Astrocyte (in vitro differentiated cells and primary cell): ENCODE data around the gene SCYGR2. TPM values are rescaled to one million over a fixed set of nuclear protein-coding genes. Genes with fewer than 3 reads are reported as not detected.

Experiments
- DNase-seq: peaks from one replicate; pipeline ENCODE4 v3.0.0-alpha.2; 2010; ENCODE audit warnings: low read depth
- FAIRE-seq: peaks from 2 replicates; lab custom pipeline; 2011; peaks lifted over from hg19 to GRCh38; lab: Jason Lieb, UNC
- H2AFZ ChIP-seq: 2 replicates; pipeline ENCODE4 v1.6.0; 2012; ENCODE audit warnings: low read depth, low read length, inconsistent platforms
- H3K27ac ChIP-seq: 2 replicates; pipeline ENCODE4 v1.5.1; 2011; ENCODE audit warnings: low read depth, low read length, inconsistent platforms
- H3K27me3 ChIP-seq: 2 replicates; pipeline ENCODE4 v1.6.0; 2011; ENCODE audit warnings: low read length, inconsistent platforms; ENCODE audit not compliant: insufficient read depth
- H3K36me3 ChIP-seq: 2 replicates; pipeline ENCODE4 v1.5.1; 2011; ENCODE audit warnings: low read length, inconsistent platforms; ENCODE audit not compliant: insufficient read depth
- H3K4me1 ChIP-seq: 2 replicates; pipeline ENCODE4 v1.5.1; 2011; ENCODE audit warnings: low read length, inconsistent platforms; ENCODE audit not compliant: insufficient read depth
- H3K4me2 ChIP-seq: 2 replicates; pipeline ENCODE4 v1.6.0; 2012; ENCODE audit warnings: low read length, inconsistent platforms
- H3K4me3 ChIP-seq: 2 replicates; pipeline ENCODE4 v1.5.1; 2011; ENCODE audit warnings: low read depth, mild to moderate bottlenecking, low read length, inconsistent platforms; ENCODE audit not compliant: insufficient read depth
- H3K79me2 ChIP-seq: 2 replicates; pipeline ENCODE4 v1.6.0; 2012; ENCODE audit warnings: mild to moderate bottlenecking, low read length, inconsistent platforms; ENCODE audit not compliant: insufficient read depth
- H3K9ac ChIP-seq: 2 replicates; pipeline ENCODE4 v1.6.0; 2012; ENCODE audit warnings: mild to moderate bottlenecking, low read length, inconsistent platforms
- H3K9me3 ChIP-seq: 2 replicates; pipeline ENCODE4 v1.5.1; 2012; ENCODE audit warnings: low read depth, mild to moderate bottlenecking, low read length, inconsistent platforms; ENCODE audit not compliant: insufficient read depth
- H4K20me1 ChIP-seq: 2 replicates; pipeline ENCODE4 v1.6.0; 2012; ENCODE audit warnings: low read length, inconsistent platforms; ENCODE audit not compliant: insufficient read depth
- H3K27ac Mint-ChIP-seq: one replicate; pipeline ENCODE4 v1.8.0; 2021; ENCODE audit warnings: mild to moderate bottlenecking, mixed read lengths; ENCODE audit not compliant: unreplicated experiment
- H3K27me3 Mint-ChIP-seq: one replicate; pipeline ENCODE4 v1.8.0; 2021; ENCODE audit warnings: low read depth, mixed read lengths; ENCODE audit not compliant: unreplicated experiment
- H3K36me3 Mint-ChIP-seq: one replicate; pipeline ENCODE4 v1.8.0; 2021; ENCODE audit warnings: low read depth, mixed read lengths; ENCODE audit not compliant: unreplicated experiment
- H3K4me1 Mint-ChIP-seq: one replicate; pipeline ENCODE4 v1.8.0; 2021; ENCODE audit warnings: low read depth, mixed read lengths; ENCODE audit not compliant: unreplicated experiment
- H3K4me3 Mint-ChIP-seq: one replicate; pipeline ENCODE4 v1.8.0; 2021; ENCODE audit warnings: mild to moderate bottlenecking, moderate library complexity, mixed read lengths; ENCODE audit not compliant: unreplicated experiment
- H3K9me3 Mint-ChIP-seq: one replicate; pipeline ENCODE4 v1.8.0; 2021; ENCODE audit warnings: mild to moderate bottlenecking, mixed read lengths; ENCODE audit not compliant: unreplicated experiment
- EZH2 ChIP-seq: IDR thresholded peaks from 2 replicates; pipeline ENCODE4 v1.6.1; 2012; ENCODE audit warnings: mild to moderate bottlenecking, low read length, inconsistent platforms; ENCODE audit not compliant: insufficient read depth
- total RNA-seq: library from RNA; stranded (reverse); gene quantifications from 2 replicates; pipeline ENCODE4 v1.2.1, GENCODE V29; 2021
- TF ChIP-seq, protein P1 (sequence below): IDR thresholded peaks from 2 replicates; pipeline ENCODE4 v1.5.1; 2011; ENCODE audit warnings: low read depth, mild to moderate bottlenecking, inconsistent platforms, low read length, moderate library complexity; ENCODE audit not compliant: insufficient read depth

The SCYGR2 gene
- total RNA-seq, 1 donor from 2014 or later: not detected

GRCh38 chr2:227623226-227623625 lies 24.5 kb downstream of the SCYGR2 start:
- DNase-seq (peak; percentile 69), FAIRE-seq (no peak)
- Mint-ChIP-seq H3K9me3 (no peaks in the 10 kb centered on the region), H3K27me3 (no peaks in the 10 kb centered on the region), H3K4me1 (peaks cover 11% of the 10 kb centered on the region), H3K4me3 (no peak overlapping the region), H3K27ac (peak overlapping the region; percentile 54), H3K36me3 (peaks cover 2% of the 10 kb centered on the region)
- Histone ChIP-seq H3K4me1 (peaks cover 6% of the 10 kb centered on the region), H3K9ac (no peak overlapping the region), H3K79me2 (no peaks in the 10 kb centered on the region), H3K4me2 (peak overlapping the region; percentile 55), H3K36me3 (no peaks in the 10 kb centered on the region), H4K20me1 (no peaks in the 10 kb centered on the region), H2AFZ (peak overlapping the region; percentile 30), H3K9me3 (no peaks in the 10 kb centered on the region), H3K27me3 (no peaks in the 10 kb centered on the region), H3K4me3 (no peak overlapping the region), H3K27ac (peak overlapping the region; percentile 13)
- no peak for TF ChIP-seq EZH2
- TF ChIP-seq, protein P1, sequence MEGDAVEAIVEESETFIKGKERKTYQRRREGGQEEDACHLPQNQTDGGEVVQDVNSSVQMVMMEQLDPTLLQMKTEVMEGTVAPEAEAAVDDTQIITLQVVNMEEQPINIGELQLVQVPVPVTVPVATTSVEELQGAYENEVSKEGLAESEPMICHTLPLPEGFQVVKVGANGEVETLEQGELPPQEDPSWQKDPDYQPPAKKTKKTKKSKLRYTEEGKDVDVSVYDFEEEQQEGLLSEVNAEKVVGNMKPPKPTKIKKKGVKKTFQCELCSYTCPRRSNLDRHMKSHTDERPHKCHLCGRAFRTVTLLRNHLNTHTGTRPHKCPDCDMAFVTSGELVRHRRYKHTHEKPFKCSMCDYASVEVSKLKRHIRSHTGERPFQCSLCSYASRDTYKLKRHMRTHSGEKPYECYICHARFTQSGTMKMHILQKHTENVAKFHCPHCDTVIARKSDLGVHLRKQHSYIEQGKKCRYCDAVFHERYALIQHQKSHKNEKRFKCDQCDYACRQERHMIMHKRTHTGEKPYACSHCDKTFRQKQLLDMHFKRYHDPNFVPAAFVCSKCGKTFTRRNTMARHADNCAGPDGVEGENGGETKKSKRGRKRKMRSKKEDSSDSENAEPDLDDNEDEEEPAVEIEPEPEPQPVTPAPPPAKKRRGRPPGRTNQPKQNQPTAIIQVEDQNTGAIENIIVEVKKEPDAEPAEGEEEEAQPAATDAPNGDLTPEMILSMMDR: no peak

- H3K9me3 ChIP-seq: no peaks in the 10 kb centered on the region
- no peak overlapping the region for H3K4me3 Mint-ChIP-seq
- no peaks in the 10 kb centered on the region for H3K27me3 ChIP-seq
- peaks cover 6% of the 10 kb centered on the region for H3K4me1 ChIP-seq
- no peaks in the 10 kb centered on the region for H3K36me3 ChIP-seq
- no peaks in the 10 kb centered on the region for H3K79me2 ChIP-seq
- H3K9ac ChIP-seq: no peak overlapping the region
- no peak overlapping the region for H3K4me2 ChIP-seq
- H3K4me3 ChIP-seq: no peak overlapping the region
- no peak overlapping the region for H3K27ac Mint-ChIP-seq
- H3K9me3 Mint-ChIP-seq: no peaks in the 10 kb centered on the region
- TF ChIP-seq, protein P1: no peak
- no peak for TF ChIP-seq EZH2
- no peak overlapping the region for H3K27ac ChIP-seq
- no peak for FAIRE-seq
- H2AFZ ChIP-seq: no peak overlapping the region
- H3K27me3 Mint-ChIP-seq: no peaks in the 10 kb centered on the region
- H3K4me1 Mint-ChIP-seq: peaks cover 11% of the 10 kb centered on the region
- H3K36me3 Mint-ChIP-seq: peaks cover 2% of the 10 kb centered on the region
- DNase-seq: no peak
- no peaks in the 10 kb centered on the region for H4K20me1 ChIP-seq
Measured at GRCh38 chr2:227625420-227625819, 26.7 kb downstream of the SCYGR2 start.

DNA sequence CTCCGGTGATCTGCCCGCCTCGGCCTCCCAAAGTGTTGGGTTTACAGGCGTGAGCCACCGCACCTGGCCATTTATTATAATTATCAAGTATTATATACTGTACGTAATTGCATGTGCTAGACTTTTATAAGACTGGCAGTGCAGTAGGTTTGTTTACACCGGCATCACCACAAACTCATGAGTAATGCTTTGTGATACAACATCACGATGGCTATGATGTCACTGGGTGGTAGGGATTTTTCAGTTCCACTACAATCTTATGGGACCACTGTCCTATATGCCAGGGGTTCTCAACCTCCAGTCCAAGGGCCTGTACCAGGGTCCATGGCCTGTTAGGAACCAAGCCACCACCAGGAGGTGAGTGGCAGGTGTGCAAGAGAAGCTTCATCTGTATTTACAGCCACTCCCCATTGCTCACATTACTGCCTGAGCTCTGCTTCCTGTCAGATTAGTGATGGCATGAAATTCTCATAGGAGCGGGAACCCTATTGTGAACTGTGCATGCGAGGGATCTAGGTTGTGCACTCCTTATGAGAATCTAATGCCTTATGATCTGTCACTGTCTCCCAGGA lies 28.0 kb downstream of the SCYGR2 start:
- H3K27me3 ChIP-seq: no peaks in the 10 kb centered on the region
- no peaks in the 10 kb centered on the region for H4K20me1 ChIP-seq
- no peaks in the 10 kb centered on the region for H3K9me3 Mint-ChIP-seq
- no peaks in the 10 kb centered on the region for H3K9me3 ChIP-seq
- no peaks in the 10 kb centered on the region for H3K79me2 ChIP-seq
- no peaks in the 10 kb centered on the region for H3K36me3 ChIP-seq
- H3K4me3 Mint-ChIP-seq: no peak overlapping the region
- H3K27me3 Mint-ChIP-seq: no peaks in the 10 kb centered on the region
- DNase-seq: no peak
- H3K4me3 ChIP-seq: no peak overlapping the region
- peaks cover 11% of the 10 kb centered on the region for H3K4me1 Mint-ChIP-seq
- FAIRE-seq: no peak
- no peak overlapping the region for H3K27ac ChIP-seq
- no peak overlapping the region for H3K4me2 ChIP-seq
- peaks cover 6% of the 10 kb centered on the region for H3K4me1 ChIP-seq
- no peak overlapping the region for H3K27ac Mint-ChIP-seq
- TF ChIP-seq, protein P1: no peak
- no peak for TF ChIP-seq EZH2
- H2AFZ ChIP-seq: no peak overlapping the region
- no peak overlapping the region for H3K9ac ChIP-seq
- H3K36me3 Mint-ChIP-seq: peaks cover 2% of the 10 kb centered on the region
